HG03159 (cell line): ENCODE measurements around the gene RNF31.
A peak's percentile ranks its signal among the peaks of the same experiment; 100 is the strongest.

Source experiments
- ATAC-seq: cut with Tn5 transposase; IDR thresholded peaks from one replicate; pipeline ENCODE4 v1.9.1; 2021; ENCODE audit warnings: mild to moderate bottlenecking, moderate library complexity; ENCODE audit not compliant: unreplicated experiment

Gene RNF31

DNA sequence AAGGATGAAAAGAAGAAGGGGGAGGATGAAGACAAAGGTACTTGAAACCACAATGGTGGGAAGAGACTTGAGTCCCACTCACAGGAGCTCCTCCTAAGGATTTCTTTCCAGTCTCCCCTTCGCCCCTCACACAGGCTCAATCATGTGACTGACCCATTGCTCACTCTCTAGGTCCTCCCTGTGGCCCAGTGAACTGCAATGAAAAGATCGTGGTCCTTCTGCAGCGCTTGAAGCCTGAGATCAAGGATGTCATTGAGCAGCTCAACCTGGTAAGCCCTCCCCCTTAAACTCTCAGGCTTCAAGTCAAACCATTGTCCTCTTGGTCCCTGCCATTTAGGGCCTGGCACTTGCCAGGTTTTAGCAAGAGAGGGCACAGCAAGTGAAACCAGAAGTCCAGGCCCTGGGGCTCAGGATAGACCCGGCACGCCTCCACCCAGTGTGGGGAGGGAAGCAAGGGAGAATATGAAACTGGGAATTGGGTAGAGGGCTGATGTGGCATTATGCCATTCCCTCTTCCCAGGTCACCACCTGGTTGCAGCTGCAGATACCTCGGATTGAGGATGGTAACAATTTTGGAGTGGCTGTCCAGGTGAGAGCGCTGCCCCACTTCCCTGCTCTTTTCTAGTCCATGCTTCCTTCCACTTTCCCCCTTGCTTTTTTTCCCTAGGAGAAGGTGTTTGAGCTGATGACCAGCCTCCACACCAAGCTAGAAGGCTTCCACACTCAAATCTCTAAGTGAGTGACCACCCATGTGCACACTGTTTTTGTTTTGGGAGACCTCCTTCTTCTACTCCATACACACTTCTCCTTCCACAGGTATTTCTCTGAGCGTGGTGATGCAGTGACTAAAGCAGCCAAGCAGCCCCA, 9.5 kb upstream of the RNF31 start:
- ATAC-seq, result no peak

DNA sequence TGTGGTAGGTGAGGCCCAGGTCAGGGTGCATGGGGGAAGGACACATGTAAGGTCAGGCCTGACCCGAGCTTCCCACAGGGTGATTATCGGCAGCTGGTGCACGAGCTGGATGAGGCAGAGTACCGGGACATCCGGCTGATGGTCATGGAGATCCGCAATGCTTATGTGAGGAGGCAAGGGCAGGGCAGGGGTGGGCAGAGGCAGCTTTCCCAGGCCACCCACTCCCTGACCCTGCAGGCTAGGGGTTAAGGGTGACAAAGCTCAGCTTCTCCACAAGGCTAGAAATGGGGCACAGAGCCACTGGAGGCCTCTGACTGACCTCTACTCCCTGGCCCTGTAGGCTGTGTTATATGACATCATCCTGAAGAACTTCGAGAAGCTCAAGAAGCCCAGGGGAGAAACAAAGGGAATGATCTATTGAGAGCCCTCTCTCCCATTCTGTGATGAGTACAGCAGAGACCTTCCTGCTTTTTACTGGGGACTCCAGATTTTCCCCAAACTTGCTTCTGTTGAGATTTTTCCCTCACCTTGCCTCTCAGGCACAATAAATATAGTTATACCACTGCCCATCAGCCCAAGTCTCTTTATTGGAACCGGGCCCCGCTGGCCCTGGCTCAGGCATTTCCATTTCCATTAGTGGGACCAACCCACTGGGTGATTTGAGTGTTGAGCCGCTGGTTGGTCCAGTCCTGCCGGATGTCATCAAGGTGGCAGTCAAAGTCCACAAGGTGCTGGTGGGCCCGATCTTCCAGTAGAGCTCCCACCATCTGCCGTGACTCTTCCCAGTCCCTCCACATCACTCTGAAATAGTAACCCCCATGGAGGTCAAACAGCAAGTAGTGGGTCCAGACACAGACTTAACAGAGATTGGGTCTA, 8.7 kb upstream of the RNF31 start:
- no peak for ATAC-seq

DNA sequence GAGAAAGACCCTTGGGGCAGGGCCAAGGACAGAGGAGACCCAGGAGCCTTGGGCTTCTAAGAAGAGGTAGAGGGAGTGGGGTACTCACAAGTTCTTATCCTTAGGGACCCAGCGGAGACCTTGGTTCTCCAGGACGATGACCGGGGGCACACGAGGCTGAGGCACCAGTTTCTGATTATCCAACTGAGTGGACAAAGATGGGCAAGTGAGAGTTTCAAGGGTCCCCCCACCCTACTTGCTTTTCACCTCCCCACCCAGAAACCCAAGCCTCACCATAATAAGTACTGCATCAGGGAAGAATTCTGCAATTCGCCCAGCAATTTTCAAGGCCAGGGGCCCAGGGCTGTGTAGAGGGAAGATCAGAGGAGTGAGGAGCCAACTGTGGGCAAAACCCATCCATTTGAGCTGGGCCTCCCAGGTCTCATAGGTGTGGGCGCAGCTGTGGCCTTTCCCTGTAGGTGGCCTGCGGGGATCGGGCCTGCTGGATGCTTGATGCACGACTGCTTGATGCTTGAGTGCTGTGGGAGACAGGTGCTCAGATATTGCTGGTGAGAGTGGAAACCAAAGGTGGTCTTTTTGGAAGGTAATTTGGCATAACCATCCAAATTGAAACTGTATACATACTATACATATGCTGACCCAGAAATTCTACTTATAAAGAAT, 7.9 kb upstream of the RNF31 start:
- no peak for ATAC-seq

DNA sequence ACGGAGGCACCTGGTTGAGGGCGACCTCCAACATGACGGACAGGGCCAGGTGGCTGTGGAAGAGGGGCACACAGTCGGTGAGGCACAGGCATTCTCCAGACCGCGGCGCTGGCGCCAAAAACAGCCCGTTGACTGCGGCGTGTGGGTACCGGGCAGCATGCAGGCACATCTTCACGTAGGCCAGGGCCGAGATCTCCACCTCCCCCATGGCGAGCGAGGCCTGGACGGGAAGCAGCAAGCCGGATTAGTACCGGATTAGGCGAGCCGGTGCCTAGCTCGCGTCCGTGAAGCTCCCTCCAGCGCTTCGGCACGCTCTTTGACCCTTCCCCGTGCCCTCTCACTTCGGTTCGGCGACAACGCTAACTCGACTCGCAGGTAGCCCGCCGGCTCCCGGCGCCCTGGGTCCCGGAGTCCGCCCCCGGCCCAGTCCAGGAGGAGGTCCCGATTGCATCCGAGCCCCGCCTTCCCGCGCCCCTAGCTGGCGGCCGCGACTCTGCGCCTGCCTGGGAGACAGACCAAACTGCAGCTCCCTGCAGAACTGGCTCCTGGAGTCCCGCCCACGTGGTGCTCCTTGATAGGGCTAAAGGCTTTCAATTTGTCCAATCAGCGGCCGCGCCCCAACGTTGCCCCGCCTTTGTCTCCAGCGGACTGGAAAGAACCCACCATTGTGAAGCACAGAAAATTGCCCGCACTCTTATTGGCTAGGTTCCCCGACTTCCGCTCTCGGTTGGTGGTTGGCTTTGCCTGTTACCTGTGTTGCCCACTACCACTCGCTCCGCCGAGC, 6.0 kb upstream of the RNF31 start, which contains the start of gene EMC9:
EMC9 (minus strand) TSS at position 495 of the 784 bp plus-strand sequence; CDS start at position 208, 287 bp downstream.
- ATAC-seq, result peak; percentile 77

DNA sequence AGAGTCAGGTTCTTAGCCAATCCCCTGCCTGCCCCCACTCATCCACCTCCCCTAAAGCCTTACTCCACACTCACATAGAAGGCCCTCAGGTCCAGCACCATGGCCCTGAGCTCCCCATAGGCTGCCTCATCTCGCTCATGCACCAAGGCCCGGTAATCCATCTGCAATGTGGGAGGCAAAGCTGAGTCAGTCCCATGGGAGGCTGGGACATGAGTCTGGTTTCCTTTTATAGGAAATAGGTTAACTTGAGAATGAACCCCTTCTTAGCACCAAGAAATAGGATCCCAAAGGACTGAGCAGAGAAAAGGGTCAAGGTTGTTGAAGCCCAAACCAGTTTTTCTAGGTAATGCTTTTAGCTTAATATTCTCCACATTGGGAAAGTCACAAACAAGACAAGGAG, 3.8 kb upstream of the RNF31 start:
- no peak for ATAC-seq

DNA sequence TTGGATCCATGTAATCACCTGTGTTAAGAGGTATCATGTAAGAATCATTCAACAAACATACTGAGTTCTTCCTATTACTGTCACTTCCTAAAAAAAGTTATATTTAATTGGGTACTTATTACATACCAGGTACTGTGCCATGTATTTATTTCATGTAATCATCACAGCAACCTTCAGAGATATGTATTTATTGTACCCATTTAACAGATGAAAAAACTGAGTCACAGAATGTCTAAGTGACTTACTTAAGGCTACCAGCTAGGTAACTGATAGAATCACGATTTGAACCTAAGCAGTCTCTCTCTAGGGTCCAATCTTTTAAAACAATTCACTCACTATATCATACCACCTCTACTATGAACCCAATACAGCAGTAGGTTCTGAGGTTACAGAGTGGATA, 2.8 kb upstream of the RNF31 start:
- ATAC-seq, result no peak

DNA sequence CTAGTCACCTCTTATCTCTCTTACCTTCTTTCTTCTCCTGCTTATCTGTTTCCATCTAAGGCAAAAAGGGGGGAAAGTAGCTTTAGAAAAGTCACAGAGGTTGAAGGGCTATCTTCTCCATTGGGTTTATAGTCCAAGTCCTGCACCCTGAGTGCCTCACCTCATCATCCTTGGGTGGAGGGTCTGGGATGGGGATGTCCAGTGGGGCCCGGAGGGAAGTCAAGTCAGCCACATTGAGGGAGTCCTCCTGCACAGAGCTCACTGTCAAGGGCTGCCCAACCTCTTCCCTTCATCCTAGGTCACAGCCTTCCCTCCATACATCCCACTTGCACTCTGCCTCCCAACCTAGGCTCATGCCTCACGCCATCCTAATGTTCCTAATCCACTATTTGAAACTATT, 2.1 kb upstream of the RNF31 start:
- ATAC-seq, result no peak

DNA sequence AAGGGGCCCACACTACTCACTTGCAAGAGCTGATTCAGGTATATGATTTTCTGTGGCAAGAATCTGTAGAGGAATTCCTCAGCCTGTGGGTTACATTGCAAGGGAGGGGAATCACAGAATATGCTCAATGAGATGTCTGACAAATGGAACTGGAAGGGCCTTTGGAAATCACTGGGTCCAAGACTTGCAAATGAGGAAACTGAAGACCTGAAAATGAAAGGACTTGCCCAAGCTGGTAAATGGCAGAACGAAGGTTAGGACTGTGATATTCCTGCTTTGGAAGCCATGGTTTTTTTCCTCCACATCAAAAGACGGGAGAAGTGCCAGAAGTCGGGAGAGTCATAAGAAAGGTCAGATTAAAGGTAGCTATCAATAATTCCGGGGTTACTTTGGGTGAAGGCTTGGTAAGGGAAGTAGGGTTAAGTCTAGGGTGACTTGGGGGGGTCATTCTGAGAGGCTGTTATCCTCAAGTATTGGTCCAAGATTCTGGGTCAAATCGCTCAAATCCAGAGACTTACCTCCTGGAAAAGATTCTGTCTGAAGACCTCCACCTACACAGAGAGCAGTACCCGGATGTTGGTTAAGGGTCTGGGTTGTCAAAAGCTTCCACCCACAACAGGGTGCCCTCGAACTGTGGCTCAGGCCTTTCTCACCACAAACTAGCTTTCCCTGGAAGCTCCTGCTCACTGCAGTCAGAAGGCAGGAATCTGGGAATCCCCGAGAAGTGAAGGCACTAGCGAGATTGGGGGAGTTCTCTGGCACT, 1.4 kb upstream of the RNF31 start:
- no peak for ATAC-seq

DNA sequence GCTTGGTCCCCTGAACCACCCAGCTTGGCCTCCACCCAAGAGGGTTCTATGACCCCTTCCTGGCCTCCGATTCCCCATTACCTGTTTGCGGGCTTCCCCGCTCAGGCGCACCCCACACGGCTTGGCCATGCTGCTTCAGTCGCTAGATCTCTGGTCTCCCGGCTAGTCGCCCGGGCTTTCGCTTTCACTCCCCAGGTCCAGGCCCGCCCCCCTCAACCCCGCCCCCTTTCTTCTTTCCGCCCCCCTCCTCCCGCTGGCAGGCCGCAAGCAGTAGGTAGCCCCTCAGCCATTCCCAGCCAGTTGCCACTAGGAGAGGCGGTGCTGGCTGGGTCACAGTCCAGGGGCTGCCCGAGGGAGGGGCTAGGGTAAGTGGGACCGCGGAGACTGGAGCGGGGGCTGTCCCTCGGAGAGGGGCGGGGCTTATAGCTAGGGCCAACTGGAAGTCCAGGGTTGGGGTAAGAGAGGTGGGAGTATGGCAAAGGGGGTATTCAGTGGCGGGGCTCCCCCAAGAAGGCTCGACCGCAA, 783 bp upstream of the RNF31 start, which contains the start of gene PSME2:
PSME2 (minus strand) TSS at position 158 of the 525 bp plus-strand sequence; CDS start at position 129, 29 bp downstream.
- peak; percentile 48 for ATAC-seq

DNA sequence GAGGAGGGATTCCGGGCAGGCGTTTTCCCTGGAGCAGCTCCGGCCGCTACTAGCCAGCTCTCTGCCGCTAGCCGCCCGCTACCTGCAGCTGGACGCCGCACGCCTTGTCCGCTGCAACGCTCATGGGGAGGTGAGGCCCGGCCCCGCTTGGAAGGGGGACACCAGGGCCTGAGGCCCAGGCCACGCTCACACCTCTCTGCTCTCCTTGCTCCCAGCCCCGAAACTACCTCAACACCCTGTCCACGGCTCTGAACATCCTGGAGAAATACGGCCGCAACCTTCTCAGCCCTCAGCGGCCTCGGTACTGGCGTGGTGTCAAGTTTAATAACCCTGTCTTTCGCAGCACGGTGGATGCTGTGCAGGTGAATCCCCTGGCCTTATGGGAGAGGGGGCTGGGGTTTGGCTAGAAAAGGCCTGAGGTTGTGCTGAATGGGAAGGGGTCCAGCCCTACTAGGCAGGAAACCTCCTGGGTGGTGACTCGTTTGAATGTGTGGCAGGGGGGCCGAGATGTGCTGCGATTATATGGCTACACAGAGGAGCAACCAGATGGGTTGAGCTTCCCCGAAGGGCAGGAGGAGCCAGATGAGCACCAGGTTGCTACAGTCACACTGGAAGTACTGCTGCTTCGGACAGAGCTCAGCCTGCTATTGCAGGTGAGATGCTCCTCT, 597 bp downstream of the RNF31 start:
- no peak for ATAC-seq

DNA sequence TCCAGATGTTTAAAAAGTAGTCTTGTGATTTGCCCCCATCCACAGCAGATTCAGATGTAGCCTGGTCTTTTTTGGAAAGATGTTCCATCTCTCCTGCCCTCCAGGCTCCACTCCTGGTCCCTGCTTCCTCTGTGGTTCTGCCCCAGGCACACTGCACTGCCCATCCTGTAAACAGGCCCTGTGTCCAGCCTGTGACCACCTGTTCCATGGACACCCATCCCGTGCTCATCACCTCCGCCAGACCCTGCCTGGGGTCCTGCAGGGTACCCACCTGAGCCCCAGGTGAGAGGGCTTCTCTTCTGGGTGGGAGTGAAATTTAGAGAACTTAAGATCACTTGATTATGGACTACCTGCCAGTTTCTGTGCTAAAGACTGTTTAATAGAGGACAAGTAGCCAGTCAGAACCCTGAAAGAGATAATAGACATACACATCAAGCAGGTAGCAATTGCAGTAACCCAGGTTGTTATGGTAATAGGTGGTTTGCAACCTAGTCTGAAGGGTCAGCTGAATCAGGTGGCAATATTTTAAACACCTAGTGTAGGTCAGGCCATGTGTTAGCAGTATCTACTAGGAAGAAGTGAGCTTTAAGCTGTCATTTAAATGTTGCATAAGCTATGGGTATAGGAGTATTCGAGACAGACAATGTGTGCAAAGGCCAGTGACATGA, 2.1 kb downstream of the RNF31 start:
- no peak for ATAC-seq

DNA sequence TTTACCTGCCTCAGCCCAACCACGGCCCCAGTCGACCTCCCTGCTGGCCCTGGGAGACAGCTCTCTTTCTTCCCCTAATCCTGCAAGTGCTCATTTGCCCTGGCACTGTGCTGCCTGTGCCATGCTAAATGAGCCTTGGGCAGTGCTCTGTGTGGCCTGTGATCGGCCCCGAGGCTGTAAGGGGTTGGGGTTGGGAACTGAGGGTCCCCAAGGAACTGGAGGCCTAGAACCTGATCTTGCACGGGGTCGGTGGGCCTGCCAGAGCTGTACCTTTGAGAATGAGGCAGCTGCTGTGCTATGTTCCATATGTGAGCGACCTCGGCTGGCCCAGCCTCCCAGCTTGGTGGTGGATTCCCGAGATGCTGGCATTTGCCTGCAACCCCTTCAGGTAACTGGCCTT, 2.8 kb downstream of the RNF31 start:
- no peak for ATAC-seq

DNA sequence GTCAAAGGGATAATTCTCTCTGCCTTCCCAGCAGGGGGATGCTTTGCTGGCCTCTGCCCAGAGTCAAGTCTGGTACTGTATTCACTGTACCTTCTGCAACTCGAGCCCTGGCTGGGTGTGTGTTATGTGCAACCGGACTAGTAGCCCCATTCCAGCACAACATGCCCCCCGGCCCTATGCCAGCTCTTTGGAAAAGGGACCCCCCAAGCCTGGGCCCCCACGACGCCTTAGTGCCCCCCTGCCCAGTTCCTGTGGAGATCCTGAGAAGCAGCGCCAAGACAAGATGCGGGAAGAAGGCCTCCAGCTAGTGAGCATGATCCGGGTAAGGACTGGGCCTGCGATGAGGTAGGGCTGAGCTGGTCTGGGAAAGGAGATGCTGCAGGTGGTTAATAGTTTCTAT, 3.3 kb downstream of the RNF31 start:
- ATAC-seq, result no peak

DNA sequence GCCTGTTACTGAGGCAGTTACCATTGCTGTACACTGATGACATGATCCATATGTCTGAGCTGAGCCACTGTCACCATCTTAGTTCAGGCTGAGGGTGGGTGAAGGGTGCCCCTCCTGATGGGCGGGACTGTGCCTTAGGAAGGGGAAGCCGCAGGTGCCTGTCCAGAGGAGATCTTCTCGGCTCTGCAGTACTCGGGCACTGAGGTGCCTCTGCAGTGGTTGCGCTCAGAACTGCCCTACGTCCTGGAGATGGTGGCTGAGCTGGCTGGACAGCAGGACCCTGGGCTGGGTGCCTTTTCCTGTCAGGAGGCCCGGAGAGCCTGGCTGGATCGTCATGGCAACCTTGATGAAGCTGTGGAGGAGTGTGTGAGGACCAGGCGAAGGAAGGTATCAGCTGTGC, 3.7 kb downstream of the RNF31 start:
- no peak for ATAC-seq

DNA sequence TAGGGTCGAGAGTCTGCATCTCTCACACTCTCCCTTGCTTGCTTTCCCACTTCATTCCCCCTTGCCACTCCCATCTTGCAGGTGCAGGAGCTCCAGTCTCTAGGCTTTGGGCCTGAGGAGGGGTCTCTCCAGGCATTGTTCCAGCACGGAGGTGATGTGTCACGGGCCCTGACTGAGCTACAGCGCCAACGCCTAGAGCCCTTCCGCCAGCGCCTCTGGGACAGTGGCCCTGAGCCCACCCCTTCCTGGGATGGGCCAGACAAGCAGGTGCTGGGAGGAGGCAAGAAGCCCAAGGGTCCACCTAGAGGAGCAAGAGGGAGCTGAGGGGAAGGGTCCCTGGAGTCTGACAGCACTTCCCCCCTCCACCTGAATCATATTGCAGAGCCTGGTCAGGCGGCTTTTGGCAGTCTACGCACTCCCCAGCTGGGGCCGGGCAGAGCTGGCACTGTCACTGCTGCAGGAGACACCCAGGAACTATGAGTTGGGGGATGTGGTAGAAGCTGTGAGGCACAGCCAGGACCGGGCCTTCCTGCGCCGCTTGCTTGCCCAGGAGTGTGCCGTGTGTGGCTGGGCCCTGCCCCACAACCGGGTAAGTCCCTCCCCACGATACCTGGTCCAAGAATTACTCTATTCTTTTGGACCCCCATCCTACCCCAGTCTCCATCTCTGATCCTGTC, 4.2 kb downstream of the RNF31 start:
- no peak for ATAC-seq

DNA sequence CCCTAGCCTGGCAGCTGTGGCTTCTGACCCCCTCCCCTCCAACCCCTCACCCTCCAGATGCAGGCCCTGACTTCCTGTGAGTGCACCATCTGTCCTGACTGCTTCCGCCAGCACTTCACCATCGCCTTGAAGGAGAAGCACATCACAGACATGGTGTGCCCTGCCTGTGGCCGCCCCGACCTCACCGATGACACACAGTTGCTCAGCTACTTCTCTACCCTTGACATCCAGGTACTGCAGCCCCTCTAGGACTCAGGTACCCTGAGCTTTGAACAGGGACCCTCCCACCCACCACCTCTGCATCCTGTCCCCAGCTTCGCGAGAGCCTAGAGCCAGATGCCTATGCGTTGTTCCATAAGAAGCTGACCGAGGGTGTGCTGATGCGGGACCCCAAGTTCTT, 7.8 kb downstream of the RNF31 start:
- ATAC-seq, result no peak

DNA sequence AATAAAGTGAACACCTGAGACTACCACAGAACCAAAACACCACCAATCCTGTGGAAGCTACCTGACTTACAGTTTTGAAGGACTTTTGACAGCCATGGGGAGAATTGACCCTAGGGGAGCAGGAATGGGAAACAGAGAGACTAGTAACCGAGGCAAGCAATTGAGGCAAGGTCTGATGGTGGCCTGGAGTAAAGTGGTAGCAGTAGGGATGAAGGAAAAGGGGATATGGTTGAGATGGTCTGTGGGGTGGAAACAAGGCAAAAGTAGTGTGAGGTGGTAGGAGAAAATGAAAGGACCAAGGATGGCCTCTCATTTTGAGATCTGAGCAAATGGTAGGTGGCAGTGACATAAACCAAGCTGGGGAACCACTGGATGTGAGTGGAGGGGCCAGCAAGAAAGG, 9.5 kb downstream of the RNF31 start:
- ATAC-seq, result no peak

DNA sequence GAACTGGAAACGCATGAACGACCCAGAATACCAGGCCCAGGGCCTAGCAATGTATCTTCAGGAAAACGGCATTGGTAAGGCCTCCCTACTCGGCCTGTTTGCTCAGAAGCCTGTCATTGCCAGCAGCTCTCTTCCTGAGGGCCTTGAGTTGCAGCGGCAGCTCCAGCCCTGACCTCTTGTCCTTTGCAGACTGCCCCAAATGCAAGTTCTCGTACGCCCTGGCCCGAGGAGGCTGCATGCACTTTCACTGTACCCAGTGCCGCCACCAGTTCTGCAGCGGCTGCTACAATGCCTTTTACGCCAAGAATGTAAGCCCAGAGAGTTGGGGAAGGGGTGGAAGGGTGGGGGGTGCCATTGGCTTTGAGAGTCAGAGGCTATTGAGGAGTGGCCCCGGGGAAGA, 10.0 kb downstream of the RNF31 start:
- no peak for ATAC-seq
